Retinal pigment epithelial cell (primary cell): ENCODE results near the gene SHLD1.

Experiments used
- DNase-seq: peaks from one replicate; pipeline ENCODE4 v3.0.0-alpha.2; 2010; ENCODE audit warnings: low read depth
- H3K4me3 ChIP-seq: 2 replicates; pipeline ENCODE4 v1.5.1; 2011; ENCODE audit warnings: mild to moderate bottlenecking, low read length, control low read depth, moderate library complexity
- CTCF ChIP-seq: conservative IDR thresholded peaks from 2 replicates; pipeline ENCODE4 v1.5.1; 2011; ENCODE audit warnings: low read depth, low read length, control low read depth, inconsistent platforms

The SHLD1 gene

DNA sequence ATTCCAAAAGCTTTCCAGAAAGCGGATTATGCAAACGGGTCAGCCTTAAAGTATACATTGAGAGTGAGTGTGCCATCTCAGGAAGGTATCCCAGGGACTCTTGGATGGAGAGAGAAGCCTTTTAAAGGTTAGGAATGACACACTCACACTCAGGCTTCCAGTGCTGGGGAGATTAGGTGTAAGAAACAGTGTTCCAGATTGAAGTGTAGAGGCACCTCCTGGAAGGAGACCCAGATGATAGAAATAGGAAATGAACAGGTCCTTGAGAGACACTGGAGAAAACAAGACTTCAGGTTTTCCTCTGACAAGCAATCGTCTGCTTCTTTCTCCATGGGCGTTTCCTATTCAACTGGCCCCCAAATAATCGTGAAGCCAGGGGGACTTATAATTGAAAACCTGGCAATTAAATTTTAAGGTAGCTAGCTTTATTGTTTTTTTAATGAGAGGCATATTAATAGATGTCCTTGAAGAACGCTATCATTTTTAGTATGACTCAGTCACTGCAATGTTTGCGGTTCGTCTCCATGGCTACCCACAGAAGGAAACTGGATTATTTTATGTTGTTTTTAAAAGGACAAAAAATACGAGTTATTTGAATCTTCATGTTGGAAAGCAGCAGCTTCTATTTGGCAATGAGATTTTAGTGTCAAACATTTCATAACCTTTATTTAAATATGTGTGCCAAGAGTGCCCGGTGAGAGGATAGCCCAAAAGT, 114.8 kb downstream of the SHLD1 start:
- DNase-seq: peak; percentile 17
- H3K4me3 ChIP-seq: no peak overlapping the region
- no peak for TF ChIP-seq CTCF

DNA sequence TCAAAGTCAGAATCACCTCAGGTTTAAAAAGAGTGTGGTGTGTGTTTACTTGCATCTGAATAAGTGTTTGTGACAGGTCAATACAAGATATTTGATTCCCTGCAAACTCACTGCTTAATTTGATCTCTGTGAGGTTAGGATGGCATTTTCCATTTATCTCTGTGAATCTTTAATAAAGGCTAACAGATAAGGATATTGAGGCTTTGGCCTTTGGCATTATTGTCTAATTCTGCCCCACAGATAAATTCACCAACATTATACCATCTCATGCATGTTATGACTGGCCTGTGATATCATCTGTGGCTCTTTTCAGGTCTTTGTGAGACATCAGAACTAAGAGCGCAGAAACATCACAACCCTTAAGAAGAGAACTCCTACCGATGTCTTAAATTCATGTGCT, 115.4 kb downstream of the SHLD1 start:
- no peak for TF ChIP-seq CTCF
- no peak overlapping the region for H3K4me3 ChIP-seq
- DNase-seq: no peak

GRCh38 chr20:5870568-5870981, 120.4 kb downstream of the SHLD1 start:
- no peak for TF ChIP-seq CTCF
- no peak for DNase-seq
- no peak overlapping the region for H3K4me3 ChIP-seq

- no peak for TF ChIP-seq CTCF
- no peak overlapping the region for H3K4me3 ChIP-seq
- DNase-seq: no peak
Observed at GRCh38 chr20:5871459-5872410, 121.5 kb downstream of the SHLD1 start.

DNA sequence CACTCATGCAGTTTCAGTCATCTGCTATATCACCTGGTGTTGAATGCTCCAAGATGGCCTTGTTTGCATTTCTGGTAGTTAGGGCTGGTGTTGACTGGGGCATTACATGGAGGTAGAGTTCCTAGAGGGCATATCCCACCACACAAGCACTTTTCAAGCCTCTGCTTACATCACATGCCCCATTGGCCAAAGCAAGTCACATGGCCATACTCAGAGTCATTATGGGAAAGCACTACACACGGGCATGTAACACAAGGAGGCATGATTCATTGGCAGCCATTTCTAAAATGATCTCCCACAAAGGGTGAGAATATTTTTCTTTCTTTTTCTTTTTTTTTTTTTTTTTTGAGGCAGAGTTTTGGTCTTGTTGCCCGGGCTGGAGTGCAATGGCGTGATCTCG, 126.9 kb downstream of the SHLD1 start:
- DNase-seq: no peak
- no peak for TF ChIP-seq CTCF
- H3K4me3 ChIP-seq: no peak overlapping the region

- TF ChIP-seq CTCF: no peak
- no peak overlapping the region for H3K4me3 ChIP-seq
- no peak for DNase-seq
Observed at GRCh38 chr20:5880326-5880725, 130.1 kb downstream of the SHLD1 start.
